GM12878 (cell line): ENCODE results near the gene KLC4. TPM values are rescaled to one million over a fixed set of nuclear protein-coding genes. Genes with fewer than 3 reads are reported as not detected.

ENCODE experiments used
- ATAC-seq: fragments of 200-7000 bp; cut with Tn5 transposase; 3 replicates; pipeline ENCODE4 v1.9.1; 2020; ENCODE audit warnings: mild to moderate bottlenecking, moderate library complexity
- BruUV-seq: library from RNA; stranded (reverse); fragments of 400-500 nt; replicated peaks from 2 replicates; lab custom pipeline; 2021; lab: Mats Ljungman, UMichigan
- CTCF ChIA-PET: fragments of 300-600 bp; sonication (Branson Sonifier 250); formaldehyde crosslinking; extraction: SDS; loops from one replicate; lab custom pipeline; 2021; ENCODE audit warnings: inconsistent platforms; lab: Yijun Ruan, JAX
- POLR2A ChIA-PET: fragments of 350-600 bp; formaldehyde crosslinking; extraction: SDS; loops from one replicate; lab custom pipeline; 2021; ENCODE audit warnings: inconsistent platforms; lab: Charles Lee
- RAD21 ChIA-PET: fragments of 300-600 bp; sonication (Branson Sonifier 250); formaldehyde crosslinking; loops from one replicate; lab custom pipeline; 2023; ENCODE audit warnings: antibody characterized with exemption; ENCODE audit not compliant: unreplicated experiment; lab: Charles Lee
- SMC1A ChIA-PET: fragments of 300-600 bp; sonication (Branson Sonifier 250); formaldehyde crosslinking; loops from one replicate; lab custom pipeline; 2023; ENCODE audit not compliant: unreplicated experiment, uncharacterized antibody; lab: Charles Lee
- DNase-seq: peaks from one replicate; pipeline ENCODE4 v3.0.0-alpha.2; 2011; ENCODE audit warnings: low read depth, low spot score
- FAIRE-seq: peaks from 3 replicates; lab custom pipeline; 2011; peaks lifted over from hg19 to GRCh38; lab: Jason Lieb, UNC
- H2AFZ ChIP-seq: 2 replicates; pipeline ENCODE4 v1.6.0; 2011; ENCODE audit warnings: low read depth, low read length, control low read depth; ENCODE audit not compliant: control insufficient read depth
- H3K27ac ChIP-seq: 2 replicates; pipeline ENCODE4 v1.5.1; 2011; ENCODE audit warnings: control low read depth; ENCODE audit not compliant: control insufficient read depth, insufficient read depth
- H3K27me3 ChIP-seq, 2 experiments: replicated peaks in 1 of 2; 2 replicates each; pipeline versions ENCODE4 v1.6.0 to v1.6.1; 2011; ENCODE audit warnings: low read length in 1 of 2; ENCODE audit not compliant: control insufficient read depth in 2 of 2, insufficient read depth in 2 of 2
- H3K36me3 ChIP-seq, 2 experiments: 2 replicates each; pipeline ENCODE4 v1.5.1; 2011; ENCODE audit warnings: low read length in 1 of 2; ENCODE audit not compliant: control insufficient read depth in 2 of 2, insufficient read depth in 2 of 2
- H3K4me1 ChIP-seq: 2 replicates; pipeline ENCODE4 v1.6.1; 2011; ENCODE audit warnings: mild to moderate bottlenecking, low read length, moderate library complexity, mixed read lengths; ENCODE audit not compliant: control insufficient read depth, insufficient read depth
- H3K4me2 ChIP-seq: 2 replicates; pipeline ENCODE4 v1.6.0; 2011; ENCODE audit warnings: control low read depth; ENCODE audit not compliant: control insufficient read depth, insufficient read depth
- H3K4me3 ChIP-seq: fragments of 200-600 bp; sonication (generic); 2 replicates; pipeline ENCODE4 v1.5.1; 2016
- H3K79me2 ChIP-seq: 2 replicates; pipeline ENCODE4 v1.6.0; 2011; ENCODE audit warnings: low read length; ENCODE audit not compliant: control insufficient read depth, insufficient read depth
- H3K9ac ChIP-seq: 2 replicates; pipeline ENCODE4 v1.8.0; 2011; ENCODE audit warnings: low read length, control low read depth, mixed read lengths; ENCODE audit not compliant: control insufficient read depth, insufficient read depth
- H3K9me3 ChIP-seq: replicated peaks from 3 replicates; pipeline ENCODE4 v1.5.1; 2011; ENCODE audit warnings: mild to moderate bottlenecking, low read length; ENCODE audit not compliant: control insufficient read depth, insufficient read depth
- H4K20me1 ChIP-seq: 2 replicates; pipeline ENCODE4 v1.6.0; 2011; ENCODE audit not compliant: control insufficient read depth, insufficient read depth
- BCL11A ChIP-seq: IDR thresholded peaks from 2 replicates; pipeline ENCODE4 v1.6.1; 2011; ENCODE audit warnings: low read depth, low read length
- CHD1 ChIP-seq: IDR thresholded peaks from 2 replicates; pipeline ENCODE4 v1.6.1; 2012; ENCODE audit warnings: low read depth, low read length, improper control_type of control experiment
- CHD4 ChIP-seq: fragments of 200-600 bp; sonication (generic); IDR thresholded peaks from 2 replicates; pipeline ENCODE4 v1.6.1; 2016; ENCODE audit warnings: mild to moderate bottlenecking
- DPF2 ChIP-seq: fragments of 450-650 bp; IDR thresholded peaks from 2 replicates; pipeline ENCODE4 v1.6.1; 2017; ENCODE audit warnings: mild to moderate bottlenecking
- HCFC1 ChIP-seq: fragments of 150-350 bp; IDR thresholded peaks from 2 replicates; pipeline ENCODE4 v1.6.1; 2014; ENCODE audit warnings: low read length
- PAX8 ChIP-seq: fragments of 450-650 bp; IDR thresholded peaks from 2 replicates; pipeline ENCODE4 v1.6.1; 2017; ENCODE audit warnings: mild to moderate bottlenecking, moderate library complexity
- SMC3 ChIP-seq: IDR thresholded peaks from 2 replicates; pipeline ENCODE4 v1.6.1; 2011; ENCODE audit warnings: low read length, improper control_type of control experiment, borderline replicate concordance
- SREBF1 ChIP-seq: IDR thresholded peaks from 2 replicates; pipeline ENCODE4 v1.6.1; 2012; ENCODE audit warnings: mild to moderate bottlenecking, low read length
- ZBTB4 ChIP-seq: fragments of 450-650 bp; formaldehyde crosslinking; IDR thresholded peaks from 2 replicates; pipeline ENCODE4 v1.4.0; 2022; ENCODE audit warnings: mild to moderate bottlenecking, moderate library complexity
- ZZZ3 ChIP-seq: IDR thresholded peaks from 2 replicates; pipeline ENCODE4 v1.6.1; 2011; ENCODE audit warnings: low read depth; ENCODE audit not compliant: control insufficient read depth, insufficient read length
- WGBS: methylation state at CpG from one replicate; pipeline ENCODE4 v1.1.6; 2016; ENCODE audit warnings: low lambda C conversion rate; ENCODE audit not compliant: insufficient replicate concordance, insufficient coverage; ENCODE audit errors: missing lambda C conversion rate; 5-methylcytosine and 5-hydroxymethylcytosine counted together
- in situ Hi-C: fragments of 300-500 bp; cut with MboI; formaldehyde crosslinking; loops from 9 replicates; pipeline ENCODE4 v1.14.3; 2018; ENCODE audit warnings: mixed read lengths
- intact Hi-C: fragments of 100-400 bp; cut with micrococcal nuclease; formaldehyde crosslinking; loops from one replicate; pipeline ENCODE4 v1.14.2; 2022; ENCODE audit not compliant: unreplicated experiment
- polyA plus RNA-seq, 11 experiments: library from polyadenylated mRNA; depleted of rRNA in 4 of 11; unstranded in 6 of 11; stranded (reverse) in 5 of 11; fragments of >200 nt; fragmentation: Nextera tagmentation in 4 of 11; fragmentation: Illumina TruSeq in 1 of 11; extraction: Ambion mirVana in 4 of 11; extraction: Trizol in 1 of 11; gene quantifications; 1 replicate in 1 of 11; 2 replicates in 10 of 11; pipeline versions ENCODE4 v1.2.1 to v1.2.3, GENCODE V29; 2011 to 2016; ENCODE audit warnings: inconsistent platforms in 2 of 11, missing spikeins in 2 of 11, low read depth in 1 of 11
- total RNA-seq, 4 experiments: library from RNA; depleted of rRNA in 3 of 4; stranded (reverse); fragments of >200 nt in 3 of 4; fragmentation: Illumina TruSeq in 1 of 4; extraction: Trizol in 1 of 4; gene quantifications; 2 replicates each; pipeline versions ENCODE4 v1.2.1 to v1.2.3, GENCODE V29; 2013 to 2021
- TF ChIP-seq, protein P1 (sequence below), 3 experiments: IDR thresholded peaks in 2 of 3; conservative IDR thresholded peaks in 1 of 3; 2 replicates each; pipeline ENCODE4 v1.5.1; 2011; ENCODE audit warnings: low read depth in 3 of 3, low read length in 3 of 3, mild to moderate bottlenecking in 3 of 3, control low read depth in 2 of 3, moderate library complexity in 2 of 3, inconsistent platforms in 1 of 3, mixed read lengths in 1 of 3; ENCODE audit not compliant: control insufficient read depth in 2 of 3, insufficient read depth in 1 of 3; ENCODE audit errors: extremely low read depth in 1 of 3
- TF ChIP-seq, protein P2 (sequence below): fragments of 450-650 bp; IDR thresholded peaks from 2 replicates; pipeline ENCODE4 v1.6.1; 2017; ENCODE audit warnings: mild to moderate bottlenecking, moderate library complexity
- TF ChIP-seq, protein P3 (sequence below): fragments of 450-650 bp; IDR thresholded peaks from 2 replicates; pipeline ENCODE4 v1.6.1; 2014; ENCODE audit warnings: mild to moderate bottlenecking

KLC4 gene
- total and polyA plus RNA-seq, 10 of the 15 experiments (the other 5 are each of a cell fraction or from before 2014, with no cell fraction given): 0.90 to 13.4 (median 6.9) TPM

- ChIA-PET CTCF (interaction anchor here (0.7 to 2.5 kb wide), 6 partner anchors 16 to 322 kb away, joined by 3 to 16 read pairs (median 4); partner anchors contain the start of gene CUL7), RAD21 (interaction anchor here (0.7 to 1.3 kb wide), 3 partner anchors 59 to 100 kb away, joined by 3 to 5 read pairs (median 4); no protein-coding TSS in a partner anchor), POLR2A (interaction anchor here (0.6 kb wide), 1 partner anchor 133 kb away, joined by 3 read pairs; no protein-coding TSS in a partner anchor), SMC1A (interaction anchor here (2.3 kb wide), 1 partner anchor 73 kb away, joined by 11 read pairs; no protein-coding TSS in a partner anchor)
- Histone ChIP-seq H3K4me2 (no peak overlapping the region), H3K27ac (no peak overlapping the region), H2AFZ (no peak overlapping the region), H3K36me3 (no peaks in the 10 kb centered on the region), H3K79me2 (no peaks in the 10 kb centered on the region), H3K9me3 (no peaks in the 10 kb centered on the region), H3K27me3 (no peaks in the 10 kb centered on the region; a peak in 1 of 4 replicates), H4K20me1 (no peaks in the 10 kb centered on the region), H3K4me3 (no peak overlapping the region), H3K4me1 (no peaks in the 10 kb centered on the region), H3K9ac (no peak overlapping the region)
- FAIRE-seq: peak; percentile 44
- in situ Hi-C loops (no loop called here), intact Hi-C loops (loop anchor here (1.0 kb wide), 1 partner anchor 73 kb away; no protein-coding TSS in a partner anchor)
- WGBS: 38% methylated on average over 5 of the region's 6 CpGs
- BruUV-seq: no TSS peak
- peak; percentile 95 for ATAC-seq
- no peak for DNase-seq
- no peak for TF ChIP-seq HCFC1
- TF ChIP-seq SREBF1: no peak
- TF ChIP-seq, protein P1, sequence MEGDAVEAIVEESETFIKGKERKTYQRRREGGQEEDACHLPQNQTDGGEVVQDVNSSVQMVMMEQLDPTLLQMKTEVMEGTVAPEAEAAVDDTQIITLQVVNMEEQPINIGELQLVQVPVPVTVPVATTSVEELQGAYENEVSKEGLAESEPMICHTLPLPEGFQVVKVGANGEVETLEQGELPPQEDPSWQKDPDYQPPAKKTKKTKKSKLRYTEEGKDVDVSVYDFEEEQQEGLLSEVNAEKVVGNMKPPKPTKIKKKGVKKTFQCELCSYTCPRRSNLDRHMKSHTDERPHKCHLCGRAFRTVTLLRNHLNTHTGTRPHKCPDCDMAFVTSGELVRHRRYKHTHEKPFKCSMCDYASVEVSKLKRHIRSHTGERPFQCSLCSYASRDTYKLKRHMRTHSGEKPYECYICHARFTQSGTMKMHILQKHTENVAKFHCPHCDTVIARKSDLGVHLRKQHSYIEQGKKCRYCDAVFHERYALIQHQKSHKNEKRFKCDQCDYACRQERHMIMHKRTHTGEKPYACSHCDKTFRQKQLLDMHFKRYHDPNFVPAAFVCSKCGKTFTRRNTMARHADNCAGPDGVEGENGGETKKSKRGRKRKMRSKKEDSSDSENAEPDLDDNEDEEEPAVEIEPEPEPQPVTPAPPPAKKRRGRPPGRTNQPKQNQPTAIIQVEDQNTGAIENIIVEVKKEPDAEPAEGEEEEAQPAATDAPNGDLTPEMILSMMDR (IDR thresholded peaks at IDR 0.05 in 2 of 3, conservative IDR thresholded peaks at IDR 0.05 in 1 of 3; ENCODE audit: control insufficient read depth in 2 of 3, extremely low read depth in 1 of 3, insufficient read depth in 1 of 3, low read depth in 3 of 3, low read length in 3 of 3): peak; percentile 37 to 61 (median 56); a peak in 5 of 6 replicates
- no peak for TF ChIP-seq ZZZ3
- TF ChIP-seq, protein P2, sequence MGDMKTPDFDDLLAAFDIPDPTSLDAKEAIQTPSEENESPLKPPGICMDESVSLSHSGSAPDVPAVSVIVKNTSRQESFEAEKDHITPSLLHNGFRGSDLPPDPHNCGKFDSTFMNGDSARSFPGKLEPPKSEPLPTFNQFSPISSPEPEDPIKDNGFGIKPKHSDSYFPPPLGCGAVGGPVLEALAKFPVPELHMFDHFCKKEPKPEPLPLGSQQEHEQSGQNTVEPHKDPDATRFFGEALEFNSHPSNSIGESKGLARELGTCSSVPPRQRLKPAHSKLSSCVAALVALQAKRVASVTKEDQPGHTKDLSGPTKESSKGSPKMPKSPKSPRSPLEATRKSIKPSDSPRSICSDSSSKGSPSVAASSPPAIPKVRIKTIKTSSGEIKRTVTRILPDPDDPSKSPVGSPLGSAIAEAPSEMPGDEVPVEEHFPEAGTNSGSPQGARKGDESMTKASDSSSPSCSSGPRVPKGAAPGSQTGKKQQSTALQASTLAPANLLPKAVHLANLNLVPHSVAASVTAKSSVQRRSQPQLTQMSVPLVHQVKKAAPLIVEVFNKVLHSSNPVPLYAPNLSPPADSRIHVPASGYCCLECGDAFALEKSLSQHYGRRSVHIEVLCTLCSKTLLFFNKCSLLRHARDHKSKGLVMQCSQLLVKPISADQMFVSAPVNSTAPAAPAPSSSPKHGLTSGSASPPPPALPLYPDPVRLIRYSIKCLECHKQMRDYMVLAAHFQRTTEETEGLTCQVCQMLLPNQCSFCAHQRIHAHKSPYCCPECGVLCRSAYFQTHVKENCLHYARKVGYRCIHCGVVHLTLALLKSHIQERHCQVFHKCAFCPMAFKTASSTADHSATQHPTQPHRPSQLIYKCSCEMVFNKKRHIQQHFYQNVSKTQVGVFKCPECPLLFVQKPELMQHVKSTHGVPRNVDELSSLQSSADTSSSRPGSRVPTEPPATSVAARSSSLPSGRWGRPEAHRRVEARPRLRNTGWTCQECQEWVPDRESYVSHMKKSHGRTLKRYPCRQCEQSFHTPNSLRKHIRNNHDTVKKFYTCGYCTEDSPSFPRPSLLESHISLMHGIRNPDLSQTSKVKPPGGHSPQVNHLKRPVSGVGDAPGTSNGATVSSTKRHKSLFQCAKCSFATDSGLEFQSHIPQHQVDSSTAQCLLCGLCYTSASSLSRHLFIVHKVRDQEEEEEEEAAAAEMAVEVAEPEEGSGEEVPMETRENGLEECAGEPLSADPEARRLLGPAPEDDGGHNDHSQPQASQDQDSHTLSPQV: no peak
- no peak for TF ChIP-seq ZBTB4
- TF ChIP-seq CHD4: no peak
- no peak for TF ChIP-seq BCL11A
- TF ChIP-seq, protein P3, sequence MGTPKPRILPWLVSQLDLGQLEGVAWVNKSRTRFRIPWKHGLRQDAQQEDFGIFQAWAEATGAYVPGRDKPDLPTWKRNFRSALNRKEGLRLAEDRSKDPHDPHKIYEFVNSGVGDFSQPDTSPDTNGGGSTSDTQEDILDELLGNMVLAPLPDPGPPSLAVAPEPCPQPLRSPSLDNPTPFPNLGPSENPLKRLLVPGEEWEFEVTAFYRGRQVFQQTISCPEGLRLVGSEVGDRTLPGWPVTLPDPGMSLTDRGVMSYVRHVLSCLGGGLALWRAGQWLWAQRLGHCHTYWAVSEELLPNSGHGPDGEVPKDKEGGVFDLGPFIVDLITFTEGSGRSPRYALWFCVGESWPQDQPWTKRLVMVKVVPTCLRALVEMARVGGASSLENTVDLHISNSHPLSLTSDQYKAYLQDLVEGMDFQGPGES: no peak
- TF ChIP-seq DPF2: no peak
- TF ChIP-seq PAX8: no peak
- no peak for TF ChIP-seq CHD1
- peak; percentile 71; the same call in 1 of the 2 replicates for TF ChIP-seq SMC3
Observed at GRCh38 chr6:43070028-43070632, 10.7 kb downstream of the KLC4 start.
